SK-N-SH (cell line): ENCODE measurements around the gene ZC3H4. TPM values are rescaled to one million over a fixed set of nuclear protein-coding genes. Genes with fewer than 3 reads are reported as not detected.

Experiments used
- CTCF ChIA-PET: fragments of 300-600, 350-600 bp; formaldehyde crosslinking; extraction: SDS; loops from one replicate; lab custom pipeline; 2021; lab: Yijun Ruan, JAX
- POLR2A ChIA-PET: fragments of 350-600 bp; sonication (Branson Sonifier 250); formaldehyde crosslinking; extraction: SDS; loops from one replicate; lab custom pipeline; 2020; ENCODE audit warnings: antibody characterized with exemption, inconsistent platforms; lab: Yijun Ruan, JAX
- DNase-seq: peaks from one replicate; pipeline ENCODE4 v3.0.0; 2012
- H2AFZ ChIP-seq: fragments of 200-600 bp; sonication (generic); 2 replicates; pipeline ENCODE4 v1.8.1; 2016; ENCODE audit warnings: antibody characterized with exemption, mild to moderate bottlenecking, low read depth
- H3F3A ChIP-seq: fragments of 200-600 bp; sonication (generic); replicated peaks from 2 replicates; pipeline ENCODE3; 2016; ENCODE audit warnings: antibody characterized with exemption, mild to moderate bottlenecking; ENCODE audit not compliant: insufficient read depth
- H3K27ac ChIP-seq, 2 experiments: fragments of 200-500 bp in 1 of 2; fragments of 200-600 bp in 1 of 2; sonication (Bioruptor generic) in 1 of 2; sonication (generic), shearing (Covaris generic) in 1 of 2; 2 replicates each; pipeline versions ENCODE4 v1.5.1 to v1.6.1; 2014 to 2016; ENCODE audit warnings: low read depth in 2 of 2, inconsistent platforms in 1 of 2, low read length in 1 of 2, mild to moderate bottlenecking in 1 of 2, mixed read lengths in 1 of 2
- H3K27me3 ChIP-seq: fragments of 200-600 bp; sonication (generic), shearing (Covaris generic); 2 replicates; pipeline ENCODE4 v1.6.1; 2016; ENCODE audit warnings: mixed run types; ENCODE audit not compliant: insufficient read depth
- H3K36me3 ChIP-seq, 2 experiments: fragments of 200-500 bp in 1 of 2; fragments of 200-600 bp in 1 of 2; sonication (Bioruptor generic) in 1 of 2; sonication (generic) in 1 of 2; replicated peaks in 1 of 2; 2 replicates each; pipeline versions ENCODE3 to v1.5.1; 2014 to 2016; ENCODE audit warnings: low read length in 1 of 2, mild to moderate bottlenecking in 1 of 2; ENCODE audit not compliant: insufficient read depth in 2 of 2, control insufficient read depth in 1 of 2
- H3K4me1 ChIP-seq, 2 experiments: fragments of 200-500 bp in 1 of 2; fragments of 200-600 bp in 1 of 2; sonication (Bioruptor generic) in 1 of 2; sonication (generic), shearing (Covaris generic) in 1 of 2; 2 replicates each; pipeline versions ENCODE4 v1.5.1 to v1.6.1; 2014 to 2016; ENCODE audit warnings: low read depth in 1 of 2, low read length in 1 of 2, mixed run types in 1 of 2; ENCODE audit not compliant: insufficient read depth in 2 of 2, control insufficient read depth in 1 of 2
- H3K4me2 ChIP-seq: fragments of 200-600 bp; sonication (generic), shearing (Covaris generic); 2 replicates; pipeline ENCODE4 v1.6.1; 2017; ENCODE audit warnings: mixed run types
- H3K4me3 ChIP-seq, 2 experiments: fragments of 200-500 bp in 1 of 2; fragments of 200-600 bp in 1 of 2; sonication (Bioruptor generic) in 1 of 2; sonication (generic), shearing (Covaris generic) in 1 of 2; 2 replicates each; pipeline versions ENCODE4 v1.5.1 to v1.8.1; 2014 to 2016; ENCODE audit warnings: low read depth in 2 of 2, inconsistent platforms in 1 of 2, low read length in 1 of 2, mild to moderate bottlenecking in 1 of 2, mixed read lengths in 1 of 2, moderate library complexity in 1 of 2
- H3K79me2 ChIP-seq: fragments of 200-600 bp; sonication (generic); 2 replicates; pipeline ENCODE4 v1.8.1; 2017; ENCODE audit warnings: mild to moderate bottlenecking; ENCODE audit not compliant: insufficient read depth
- H3K9ac ChIP-seq: fragments of 200-600 bp; sonication (generic); 2 replicates; pipeline ENCODE4 v1.6.1; 2017; ENCODE audit warnings: mixed run types
- H3K9me2 ChIP-seq: fragments of 200-600 bp; sonication (generic); 2 replicates; pipeline ENCODE4 v1.6.1; 2017; ENCODE audit warnings: mixed run types
- H3K9me3 ChIP-seq: fragments of 200-600 bp; sonication (generic); 2 replicates; pipeline ENCODE4 v1.6.1; 2017; ENCODE audit warnings: mixed run types, mild to moderate bottlenecking, moderate library complexity
- H4K20me1 ChIP-seq: fragments of 200-600 bp; sonication (generic); 2 replicates; pipeline ENCODE4 v1.6.1; 2017; ENCODE audit warnings: mild to moderate bottlenecking, mixed run types; ENCODE audit not compliant: insufficient read depth
- CHD2 ChIP-seq: fragments of 150-350 bp; IDR thresholded peaks from 2 replicates; pipeline ENCODE4 v1.6.1; 2018; ENCODE audit warnings: low read length; ENCODE audit not compliant: partially characterized antibody
- EP300 ChIP-seq, 2 experiments: IDR thresholded peaks; 2 replicates each; pipeline versions ENCODE4 v1.4.0 to v1.6.1; 2012; ENCODE audit warnings: borderline replicate concordance in 1 of 2, low read depth in 1 of 2, low read length in 1 of 2
- FOXJ3 ChIP-seq: sonication (generic); formaldehyde crosslinking; IDR thresholded peaks from 2 replicates; pipeline ENCODE4 v1.5.1; 2020; ENCODE audit warnings: mild to moderate bottlenecking, missing genetic modification reagents
- FOXM1 ChIP-seq: IDR thresholded peaks from 2 replicates; pipeline ENCODE4 v1.4.0; 2012; ENCODE audit warnings: low read depth, mild to moderate bottlenecking
- GABPA ChIP-seq: IDR thresholded peaks from 2 replicates; pipeline ENCODE4 v1.4.0; 2012; ENCODE audit warnings: low read depth, mild to moderate bottlenecking
- NFIC ChIP-seq: IDR thresholded peaks from 2 replicates; pipeline ENCODE4 v1.4.0; 2012; ENCODE audit warnings: borderline replicate concordance
- RAD21 ChIP-seq: IDR thresholded peaks from 2 replicates; pipeline ENCODE4 v1.6.1; 2012; ENCODE audit warnings: mild to moderate bottlenecking, low read length
- RFX5 ChIP-seq: IDR thresholded peaks from 2 replicates; pipeline ENCODE4 v1.6.1; 2012; ENCODE audit warnings: mild to moderate bottlenecking, improper control_type of control experiment, low read length
- RXRA ChIP-seq: IDR thresholded peaks from 2 replicates; pipeline ENCODE4 v1.4.0; 2012; ENCODE audit warnings: low read depth, mild to moderate bottlenecking, borderline replicate concordance
- SIN3A ChIP-seq: IDR thresholded peaks from 2 replicates; pipeline ENCODE4 v1.6.1; 2012; ENCODE audit warnings: low read depth, mild to moderate bottlenecking, low read length, moderate library complexity, borderline replicate concordance
- SMC3 ChIP-seq: IDR thresholded peaks from 2 replicates; pipeline ENCODE4 v1.6.1; 2012; ENCODE audit warnings: low read depth, low read length, improper control_type of control experiment
- TEAD4 ChIP-seq: IDR thresholded peaks from 2 replicates; pipeline ENCODE4 v1.4.0; 2012; ENCODE audit warnings: mild to moderate bottlenecking, borderline replicate concordance; ENCODE audit not compliant: insufficient read depth
- YY1 ChIP-seq: IDR thresholded peaks from 2 replicates; pipeline ENCODE4 v1.4.0; 2012; ENCODE audit warnings: low read depth, mild to moderate bottlenecking
- WGBS: methylation state at CpG from one replicate; pipeline ENCODE4 v1.1.6; 2017; ENCODE audit warnings: low lambda C conversion rate; 5-methylcytosine and 5-hydroxymethylcytosine counted together
- polyA plus RNA-seq, 3 experiments: library from polyadenylated mRNA; depleted of rRNA; stranded (reverse); fragments of >200 nt; gene quantifications; 2 replicates each; pipeline ENCODE4 v1.2.3, GENCODE V29; 2012
- TF ChIP-seq, protein P1 (sequence below): IDR thresholded peaks from 2 replicates; pipeline ENCODE4 v1.4.0; 2012; ENCODE audit warnings: low read depth, borderline replicate concordance
- TF ChIP-seq, protein P2 (sequence below): fragments of 150-350 bp; IDR thresholded peaks from 2 replicates; pipeline ENCODE4 v1.6.1; 2017; ENCODE audit warnings: antibody characterized with exemption, low read length, low read depth, borderline replicate concordance
- TF ChIP-seq, protein P3 (sequence below): IDR thresholded peaks from 2 replicates; pipeline ENCODE4 v1.6.1; 2012; ENCODE audit warnings: mild to moderate bottlenecking, low read depth, low read length, moderate library complexity

The ZC3H4 gene
- polyA plus RNA-seq, 1 of the 3 experiments (the other 2 are of a cell fraction): 7.6 TPM

DNA sequence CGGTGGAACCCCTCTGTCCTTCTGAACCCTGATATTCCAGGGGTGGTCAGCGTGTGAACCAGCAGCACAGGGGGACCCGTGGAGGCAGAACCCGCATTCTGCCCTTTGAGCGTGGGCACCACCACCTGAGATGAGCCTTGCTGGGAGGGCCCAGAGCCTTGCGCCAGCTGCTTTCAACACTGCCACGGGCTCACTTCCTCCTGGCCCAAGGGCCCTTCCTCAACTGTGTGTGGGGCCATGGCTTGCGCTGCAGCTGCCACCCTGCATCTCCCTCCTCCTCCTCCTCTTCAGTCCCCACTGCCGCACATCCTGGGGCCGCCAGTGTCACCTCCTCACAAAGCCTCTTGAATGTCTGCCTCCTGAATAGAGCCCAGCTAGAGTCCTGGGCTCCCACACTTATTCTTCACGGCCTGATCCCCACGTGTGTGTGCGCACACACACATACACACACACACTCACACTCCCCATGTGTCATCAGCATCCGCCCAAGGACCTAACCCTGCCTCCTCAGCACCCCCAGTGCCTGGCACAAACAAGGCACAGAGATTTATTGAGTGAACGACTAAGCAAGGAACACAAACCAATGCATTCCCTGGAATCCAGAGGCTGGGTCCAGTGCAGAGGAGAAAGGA lies 38.3 kb downstream of the ZC3H4 start (continued):
- TF ChIP-seq SIN3A (no peak), RAD21 (no peak), RFX5 (no peak)
- TF ChIP-seq, all 33 proteins: peak for 0

DNA sequence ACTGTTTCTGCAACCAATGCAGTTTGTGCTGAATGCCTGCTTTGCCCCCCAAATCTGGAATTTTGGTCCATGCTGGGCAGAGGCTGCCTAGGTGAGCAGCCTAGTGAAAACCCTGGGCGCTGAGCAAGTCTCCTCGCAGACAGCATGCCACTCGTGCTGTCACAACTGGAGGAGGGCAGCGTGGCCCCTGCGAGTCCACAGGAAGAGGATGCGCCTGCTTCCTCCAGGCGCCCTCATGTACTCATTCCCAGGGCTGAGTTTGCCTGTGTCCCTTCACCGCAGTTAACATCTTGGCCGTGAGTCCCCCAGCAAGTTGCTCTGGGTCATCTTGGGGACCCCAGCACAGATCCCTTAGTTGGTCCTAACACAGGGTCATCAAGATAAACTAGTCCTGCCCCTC lies 39.0 kb downstream of the ZC3H4 start:
- H3K9me3 ChIP-seq: no peaks in the 10 kb centered on the region

DNA sequence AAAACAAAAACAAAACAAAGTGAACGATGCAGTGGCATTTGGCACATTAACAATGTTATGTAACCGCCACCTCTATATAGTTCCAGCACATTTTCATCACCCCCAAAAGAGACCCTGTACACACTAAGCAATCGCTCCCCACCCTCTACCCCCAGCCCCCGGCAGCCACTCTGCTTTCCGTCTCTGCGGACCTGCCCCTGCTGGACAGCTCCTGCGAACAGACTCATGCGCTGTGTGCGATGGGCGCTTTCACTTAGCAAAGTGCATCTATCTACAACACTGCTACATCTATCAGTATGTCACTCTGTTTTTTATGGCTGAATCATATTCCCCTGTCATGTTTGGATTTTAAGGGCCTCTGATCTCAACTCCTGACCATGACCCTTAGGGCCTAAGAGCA lies 40.0 kb downstream of the ZC3H4 start:
- CTCF ChIA-PET: interaction anchor here (3.2 kb wide), 1 partner anchor 51 kb away, joined by 16 read pairs; no protein-coding TSS in a partner anchor

More for the DNA sequence above, 39.0 kb downstream of the ZC3H4 start:
- Histone ChIP-seq H3K9ac (no peak overlapping the region), H3K79me2 (peaks cover 52% of the 10 kb centered on the region), H3K36me3 (peaks cover 38 to 53% of the 10 kb centered on the region in 2 experiments), H4K20me1 (peaks cover 14% of the 10 kb centered on the region), H2AFZ (no peak overlapping the region), H3K4me2 (no peak overlapping the region), H3K27me3 (no peaks in the 10 kb centered on the region), H3F3A (peaks cover 6% of the 10 kb centered on the region), H3K27ac (no peak overlapping the region), H3K4me1 (0 out of 4 replicates have a peak, but pooled peaks cover 0 to 2% of the 10 kb centered on the region in 2 experiments), H3K4me3 (no peak overlapping the region), H3K9me2 (no peaks in the 10 kb centered on the region)
- ChIA-PET POLR2A (no interaction called here), CTCF (interaction anchor here (1.4 kb wide), 1 partner anchor 170 kb away, joined by 4 read pairs; no protein-coding TSS in a partner anchor)
- no peak for DNase-seq
- 100% methylated on average over 2 of the region's 9 CpGs for WGBS
- TF ChIP-seq GABPA: no peak
- TF ChIP-seq, protein P1, sequence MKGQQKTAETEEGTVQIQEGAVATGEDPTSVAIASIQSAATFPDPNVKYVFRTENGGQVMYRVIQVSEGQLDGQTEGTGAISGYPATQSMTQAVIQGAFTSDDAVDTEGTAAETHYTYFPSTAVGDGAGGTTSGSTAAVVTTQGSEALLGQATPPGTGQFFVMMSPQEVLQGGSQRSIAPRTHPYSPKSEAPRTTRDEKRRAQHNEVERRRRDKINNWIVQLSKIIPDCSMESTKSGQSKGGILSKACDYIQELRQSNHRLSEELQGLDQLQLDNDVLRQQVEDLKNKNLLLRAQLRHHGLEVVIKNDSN: no peak
- no peak for TF ChIP-seq CHD2
- no peak for TF ChIP-seq SMC3
- no peak for TF ChIP-seq RXRA
- TF ChIP-seq NFIC: no peak
- no peak for TF ChIP-seq RAD21
- TF ChIP-seq, protein P2, sequence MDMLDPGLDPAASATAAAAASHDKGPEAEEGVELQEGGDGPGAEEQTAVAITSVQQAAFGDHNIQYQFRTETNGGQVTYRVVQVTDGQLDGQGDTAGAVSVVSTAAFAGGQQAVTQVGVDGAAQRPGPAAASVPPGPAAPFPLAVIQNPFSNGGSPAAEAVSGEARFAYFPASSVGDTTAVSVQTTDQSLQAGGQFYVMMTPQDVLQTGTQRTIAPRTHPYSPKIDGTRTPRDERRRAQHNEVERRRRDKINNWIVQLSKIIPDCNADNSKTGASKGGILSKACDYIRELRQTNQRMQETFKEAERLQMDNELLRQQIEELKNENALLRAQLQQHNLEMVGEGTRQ: no peak
- no peak for TF ChIP-seq EP300 (IDR thresholded peaks at IDR 0.05; ENCODE audit: borderline replicate concordance in 1 of 2, low read depth in 1 of 2, low read length in 1 of 2)
- TF ChIP-seq FOXJ3 (CRISPR knock-in tag): no peak
- no peak for TF ChIP-seq TEAD4
- TF ChIP-seq YY1: no peak

More for the DNA sequence above, 40.0 kb downstream of the ZC3H4 start:
- no peak overlapping the region for H2AFZ ChIP-seq
- no peaks in the 10 kb centered on the region for H3K27me3 ChIP-seq
- peaks cover 52% of the 10 kb centered on the region for H3K79me2 ChIP-seq
- POLR2A ChIA-PET: no interaction called here
- WGBS: 97% methylated on average over 10 of the region's 10 CpGs
- H3F3A ChIP-seq: no peaks in the 10 kb centered on the region
- H3K4me1 ChIP-seq: no peaks in the 10 kb centered on the region
- H3K4me3 ChIP-seq: no peak overlapping the region
- no peak overlapping the region for H3K4me2 ChIP-seq
- TF ChIP-seq, protein P3, sequence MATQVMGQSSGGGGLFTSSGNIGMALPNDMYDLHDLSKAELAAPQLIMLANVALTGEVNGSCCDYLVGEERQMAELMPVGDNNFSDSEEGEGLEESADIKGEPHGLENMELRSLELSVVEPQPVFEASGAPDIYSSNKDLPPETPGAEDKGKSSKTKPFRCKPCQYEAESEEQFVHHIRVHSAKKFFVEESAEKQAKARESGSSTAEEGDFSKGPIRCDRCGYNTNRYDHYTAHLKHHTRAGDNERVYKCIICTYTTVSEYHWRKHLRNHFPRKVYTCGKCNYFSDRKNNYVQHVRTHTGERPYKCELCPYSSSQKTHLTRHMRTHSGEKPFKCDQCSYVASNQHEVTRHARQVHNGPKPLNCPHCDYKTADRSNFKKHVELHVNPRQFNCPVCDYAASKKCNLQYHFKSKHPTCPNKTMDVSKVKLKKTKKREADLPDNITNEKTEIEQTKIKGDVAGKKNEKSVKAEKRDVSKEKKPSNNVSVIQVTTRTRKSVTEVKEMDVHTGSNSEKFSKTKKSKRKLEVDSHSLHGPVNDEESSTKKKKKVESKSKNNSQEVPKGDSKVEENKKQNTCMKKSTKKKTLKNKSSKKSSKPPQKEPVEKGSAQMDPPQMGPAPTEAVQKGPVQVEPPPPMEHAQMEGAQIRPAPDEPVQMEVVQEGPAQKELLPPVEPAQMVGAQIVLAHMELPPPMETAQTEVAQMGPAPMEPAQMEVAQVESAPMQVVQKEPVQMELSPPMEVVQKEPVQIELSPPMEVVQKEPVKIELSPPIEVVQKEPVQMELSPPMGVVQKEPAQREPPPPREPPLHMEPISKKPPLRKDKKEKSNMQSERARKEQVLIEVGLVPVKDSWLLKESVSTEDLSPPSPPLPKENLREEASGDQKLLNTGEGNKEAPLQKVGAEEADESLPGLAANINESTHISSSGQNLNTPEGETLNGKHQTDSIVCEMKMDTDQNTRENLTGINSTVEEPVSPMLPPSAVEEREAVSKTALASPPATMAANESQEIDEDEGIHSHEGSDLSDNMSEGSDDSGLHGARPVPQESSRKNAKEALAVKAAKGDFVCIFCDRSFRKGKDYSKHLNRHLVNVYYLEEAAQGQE: 0 out of 2 replicates have a peak, but pooled peaks have one; percentile 55
- TF ChIP-seq FOXJ3 (CRISPR knock-in tag) (no peak), SIN3A (no peak), GABPA (no peak), FOXM1 (no peak)
- H3K36me3 ChIP-seq: peaks cover 36 to 63% of the 10 kb centered on the region in 2 experiments
- DNase-seq: no peak
- H3K27ac ChIP-seq: no peak overlapping the region
- H3K9ac ChIP-seq: no peak overlapping the region
- H3K9me3 ChIP-seq: no peaks in the 10 kb centered on the region
- H4K20me1 ChIP-seq: peaks cover 14% of the 10 kb centered on the region
- no peaks in the 10 kb centered on the region for H3K9me2 ChIP-seq
